GM04504 (cell line): Measurements from ENCODE around the gene RRAS2.
"Not testable (repeated sequence)": the region's sequence is repeated elsewhere in the genome, so short reads cannot be mapped to it uniquely, and the experiment has no call there.

Experiments
- DNase-seq: peaks from one replicate; pipeline ENCODE4 v3.0.0-alpha.2; 2012; ENCODE audit warnings: low read depth

Gene RRAS2

DNA sequence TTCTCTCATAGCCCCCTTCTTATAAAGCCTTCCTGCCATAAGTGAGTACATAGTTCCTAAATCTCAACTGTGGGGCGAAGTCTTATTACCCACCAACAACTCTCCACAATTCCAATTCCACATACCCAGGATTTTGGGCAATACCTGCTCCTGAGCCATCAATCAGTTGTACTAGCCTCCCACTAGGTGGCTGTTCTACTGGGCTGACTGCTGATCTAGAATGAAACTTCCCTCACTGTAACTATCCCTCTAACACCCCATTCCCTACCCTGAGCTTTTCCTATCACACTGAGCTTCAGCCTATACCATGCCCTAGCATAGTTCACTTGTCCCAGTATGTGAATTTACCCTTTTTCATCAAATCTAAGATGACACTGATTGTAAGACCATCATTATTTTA is 52.5 kb downstream of the RRAS2 start:
- no peak for DNase-seq

DNA sequence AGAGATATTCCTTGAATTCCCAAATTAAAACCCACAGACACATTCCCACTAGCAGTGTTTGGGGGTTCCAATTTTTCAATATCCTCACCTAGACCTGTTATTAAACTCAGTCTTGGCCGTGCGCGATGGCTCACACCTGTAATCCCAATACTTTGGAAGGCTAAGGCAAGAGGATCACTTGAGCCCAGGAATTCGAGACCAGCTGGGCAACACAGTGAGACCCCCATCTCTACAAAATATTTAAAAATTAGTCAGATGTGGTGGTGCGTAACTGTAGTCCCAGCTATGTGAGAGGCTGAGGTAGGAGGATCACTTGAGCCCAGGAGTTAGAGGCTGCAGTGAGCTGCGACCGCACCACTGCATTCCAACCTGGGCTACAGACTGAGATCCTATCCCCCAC is 53.3 kb downstream of the RRAS2 start:
- DNase-seq = no peak

DNA sequence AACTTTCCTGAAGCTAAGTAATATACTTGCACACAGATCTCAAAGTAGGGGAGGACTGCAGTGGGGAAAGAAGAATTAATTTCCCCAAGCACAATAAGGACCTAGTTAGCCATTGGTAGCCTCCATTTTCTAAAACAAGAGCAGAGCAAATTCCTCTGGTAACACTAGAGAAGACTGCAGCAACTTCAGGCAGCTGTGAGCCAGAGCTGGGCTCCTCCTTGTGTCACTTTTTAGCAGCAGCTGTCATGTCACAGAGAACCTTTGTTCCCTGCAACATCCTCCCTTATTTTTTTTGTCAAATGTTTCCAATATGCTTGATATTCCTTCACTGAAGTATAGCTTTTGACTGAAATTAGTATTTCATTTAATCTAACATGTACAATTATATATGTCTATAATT is 54.4 kb downstream of the RRAS2 start:
- no peak for DNase-seq

DNA sequence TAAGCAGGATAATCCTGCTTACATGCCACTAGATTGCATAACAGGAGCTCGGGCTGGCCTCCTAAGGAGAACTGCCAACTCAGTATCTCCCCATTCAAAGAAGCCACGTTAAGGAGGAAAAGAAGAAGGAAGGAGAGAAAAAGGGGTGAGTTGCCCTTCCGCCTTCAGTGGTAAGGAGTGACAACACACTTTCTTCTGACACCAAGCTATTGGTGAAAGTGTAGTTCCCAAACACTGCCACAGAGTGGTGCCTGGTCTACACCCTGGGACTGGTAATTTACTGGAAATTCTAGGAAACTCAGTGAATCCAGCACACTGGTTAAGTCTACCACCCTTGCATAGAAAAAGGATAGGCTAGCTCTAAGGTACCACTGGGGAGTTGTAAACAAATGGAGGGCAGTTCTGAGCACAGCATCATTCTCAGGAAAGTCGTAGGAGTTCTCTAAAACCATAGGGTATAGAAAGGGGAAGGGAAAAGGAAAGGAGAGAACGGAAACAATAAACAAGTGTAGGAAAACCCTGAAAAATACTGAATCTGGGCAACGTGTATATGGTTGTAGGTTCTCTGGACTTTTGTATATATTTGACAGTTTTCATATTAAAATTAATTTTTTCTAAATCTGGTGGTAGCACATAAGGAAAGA is 58.2 kb downstream of the RRAS2 start:
- peak; percentile 40 for DNase-seq

DNA sequence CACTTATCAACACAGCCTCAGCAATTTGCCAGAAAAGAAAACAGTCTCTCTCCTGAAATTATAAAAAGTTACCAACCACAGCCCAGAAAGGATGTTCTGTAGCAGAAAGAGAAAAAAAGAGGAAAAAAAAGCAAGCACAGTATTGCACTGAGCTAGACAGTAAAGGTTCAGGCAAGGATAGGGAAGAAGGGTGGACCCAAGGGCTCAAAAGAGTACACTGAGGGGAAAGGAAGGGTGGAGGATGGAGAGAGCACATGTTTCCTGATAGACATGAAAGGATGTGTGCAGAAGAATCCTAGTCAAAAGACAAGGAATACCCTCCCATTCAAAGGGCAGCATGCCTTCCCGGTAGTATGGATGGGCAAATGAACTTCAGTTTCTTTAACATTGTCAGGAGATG is 59.1 kb downstream of the RRAS2 start:
- DNase-seq = no peak

DNA sequence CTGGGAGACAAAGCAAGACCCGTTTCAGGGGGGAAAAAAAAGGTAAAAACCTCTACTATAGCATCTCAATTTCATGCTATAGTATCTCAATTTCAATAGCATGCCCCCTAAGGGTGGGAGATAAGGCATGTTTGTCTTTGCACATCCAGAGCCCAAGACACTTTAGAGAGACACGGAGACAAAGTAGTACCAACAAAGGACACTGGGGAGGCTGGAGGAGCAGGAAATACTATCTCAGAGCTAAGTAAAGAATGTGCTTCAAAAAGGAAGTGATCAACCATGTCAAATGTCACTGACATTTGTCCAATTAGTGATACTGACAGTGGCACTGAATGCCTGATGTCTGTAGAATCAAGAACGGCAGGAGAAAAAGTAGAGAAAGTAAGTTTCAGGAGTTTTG is 68.6 kb downstream of the RRAS2 start:
- DNase-seq = no peak

DNA sequence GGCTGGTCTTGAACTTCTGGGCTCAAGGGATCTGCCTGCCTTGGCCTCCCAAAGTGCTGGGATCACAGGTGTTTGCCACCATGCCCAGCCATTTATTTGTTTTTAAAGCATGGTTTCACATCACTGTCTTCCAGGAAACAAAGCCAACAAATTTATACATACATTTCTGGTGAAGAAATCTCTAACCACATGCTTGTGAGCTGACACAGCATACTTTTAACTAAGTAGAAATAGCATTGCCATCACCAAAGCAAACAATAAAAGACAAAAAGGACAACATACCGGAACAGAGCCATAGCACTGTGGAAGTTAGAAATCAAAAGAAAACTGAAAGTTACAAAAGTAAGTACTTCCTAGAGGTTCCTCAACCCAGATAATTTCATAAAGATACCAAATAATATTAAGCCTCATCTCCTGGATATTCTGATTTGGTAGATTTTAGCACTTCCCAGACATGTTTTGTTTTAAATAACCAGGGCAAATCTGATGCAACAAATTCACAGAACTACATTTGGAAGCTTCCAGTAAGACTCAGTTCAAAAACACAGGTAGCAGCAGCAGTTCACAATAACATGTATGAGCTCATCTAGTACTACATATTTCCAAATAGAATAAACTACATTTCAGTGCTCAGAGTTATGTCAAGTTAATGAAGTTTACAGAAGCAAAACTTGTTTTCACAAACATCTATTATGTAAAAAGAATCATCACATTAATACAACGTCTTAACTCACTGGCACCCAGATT is 70.6 kb downstream of the RRAS2 start:
- peak; percentile 55 for DNase-seq

DNA sequence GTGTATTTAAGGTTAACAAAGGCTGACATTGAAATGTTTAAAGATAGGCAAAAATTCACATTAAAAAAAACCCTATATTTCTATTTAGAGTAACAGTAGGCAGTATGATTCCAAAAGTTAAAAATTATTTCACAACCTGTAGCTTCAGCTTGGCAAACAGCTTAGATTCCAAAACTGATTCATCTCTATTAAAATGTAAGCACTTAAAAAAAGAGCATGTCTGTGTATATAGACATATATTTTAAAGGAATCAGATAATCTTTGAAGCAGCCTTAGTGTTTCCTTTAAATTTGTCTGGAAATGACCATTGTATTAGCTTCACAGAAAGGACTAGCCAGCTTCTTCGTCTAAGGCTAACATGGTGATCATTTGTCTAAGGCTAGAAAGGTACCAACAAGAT is 80.1 kb downstream of the RRAS2 start:
- not testable (repeated sequence) for DNase-seq

DNA sequence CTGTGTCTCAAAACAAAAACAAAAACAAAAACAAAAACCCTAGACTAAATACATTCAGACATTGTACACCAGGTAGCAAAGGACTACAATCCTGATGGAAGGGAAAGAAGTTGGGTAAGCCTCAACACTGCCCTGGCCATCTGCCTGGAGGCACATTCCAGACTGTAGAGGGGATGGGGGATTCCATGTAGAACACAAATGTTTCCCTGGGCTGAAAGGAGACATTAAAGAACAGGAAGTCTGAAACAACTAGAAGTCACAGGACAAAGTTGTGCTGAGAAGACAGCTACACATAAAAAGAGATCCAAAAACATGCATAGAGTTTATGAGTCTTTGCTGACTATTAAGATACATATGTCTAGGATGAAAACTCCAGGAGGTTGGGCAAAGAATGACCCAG is 83.9 kb downstream of the RRAS2 start:
- peak; percentile 17 for DNase-seq

DNA sequence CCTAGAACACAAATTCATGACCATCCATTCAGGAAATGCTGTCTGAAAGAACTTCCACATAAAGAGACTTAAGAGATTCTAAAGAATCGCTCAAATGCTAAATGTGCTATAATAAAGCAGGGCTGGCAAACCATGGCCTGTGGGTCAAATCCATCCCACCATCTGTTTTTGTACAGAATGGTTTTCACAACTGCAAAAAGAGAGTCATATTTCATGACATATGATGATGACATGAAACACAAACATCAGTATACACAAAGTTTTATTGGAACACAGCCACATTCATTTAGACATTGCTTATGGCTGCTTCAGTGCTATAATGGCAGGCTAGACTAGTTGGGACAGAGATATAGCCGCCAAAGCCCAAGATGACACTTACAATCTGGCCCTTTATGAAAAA is 85.1 kb downstream of the RRAS2 start:
- no peak for DNase-seq

DNA sequence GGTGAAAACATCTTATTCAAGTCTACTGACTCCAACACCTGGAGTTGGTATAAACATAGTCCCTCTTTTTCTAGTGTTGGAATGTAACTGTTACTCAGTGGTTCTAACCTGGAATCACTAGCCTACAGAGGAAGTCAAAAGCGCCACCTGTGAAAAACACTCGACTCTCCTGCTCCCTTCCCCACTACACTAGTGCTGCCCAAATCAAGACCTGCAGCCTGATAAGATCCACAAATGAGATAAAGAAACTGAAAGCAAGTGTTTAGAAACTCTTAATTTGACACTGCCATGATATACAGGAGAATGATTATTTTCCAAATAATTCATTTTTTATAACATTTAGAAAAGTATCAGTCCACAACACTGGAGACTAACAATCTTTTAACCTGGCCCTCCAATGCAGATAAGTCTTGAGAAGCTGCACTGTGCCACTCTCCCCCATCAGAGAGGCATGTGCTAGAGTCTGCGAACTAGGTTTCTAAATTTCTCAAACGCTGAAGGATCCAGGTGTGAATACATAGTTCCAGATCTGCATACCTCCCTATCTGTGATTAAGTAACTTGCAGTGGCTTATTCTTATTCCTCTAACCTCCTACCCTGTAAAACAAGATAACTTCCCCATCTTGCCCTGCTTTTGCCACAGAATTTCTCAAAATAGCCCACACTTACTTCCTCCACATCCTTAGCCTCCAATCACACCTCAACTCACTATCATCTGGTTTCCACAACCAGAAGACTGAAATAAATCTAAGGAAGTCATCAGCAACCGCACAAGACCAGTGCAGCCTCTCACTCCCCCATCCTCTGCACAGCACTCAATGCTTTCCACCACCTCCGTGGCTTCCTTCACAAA is 88.1 kb downstream of the RRAS2 start:
- no peak for DNase-seq

DNA sequence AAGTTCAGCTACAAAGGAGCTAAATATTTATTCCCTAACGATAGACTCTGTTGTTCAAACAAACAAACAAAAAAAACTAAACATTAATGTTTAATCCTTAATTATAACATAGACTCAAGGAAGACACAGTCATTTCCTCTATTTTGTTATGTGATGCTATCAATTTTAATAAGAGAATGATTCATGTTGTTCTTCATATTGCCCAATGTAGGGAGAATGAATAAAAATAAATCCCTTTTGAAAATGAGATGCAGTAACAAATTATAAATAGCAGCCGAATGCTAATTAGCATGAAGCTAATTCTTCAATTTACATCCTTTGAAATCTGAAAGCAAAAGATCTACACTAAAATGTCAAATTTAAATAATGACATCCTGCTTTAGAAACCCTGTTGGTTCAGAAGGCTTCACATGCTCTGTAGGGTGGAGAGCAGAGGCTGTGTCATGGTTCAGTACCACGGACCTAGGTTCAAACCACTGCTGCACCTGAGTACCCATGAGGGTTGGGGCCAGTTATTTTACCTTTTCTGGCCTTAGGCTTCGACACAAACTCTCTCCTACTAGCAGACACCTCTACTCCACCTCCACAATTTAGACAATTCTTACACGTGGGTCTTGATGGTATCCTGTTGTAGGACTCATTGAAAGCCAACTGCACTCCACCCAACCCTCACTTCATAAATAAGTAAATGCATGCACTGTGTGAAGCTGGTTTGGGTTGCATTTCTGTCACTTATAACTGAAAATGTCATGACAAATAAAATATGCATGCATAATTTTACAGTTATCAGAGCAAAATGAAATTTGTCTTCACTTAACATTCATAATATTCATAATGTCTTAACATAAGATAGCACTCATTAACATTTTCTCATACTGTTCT is 89.0 kb downstream of the RRAS2 start:
- DNase-seq = no peak

DNA sequence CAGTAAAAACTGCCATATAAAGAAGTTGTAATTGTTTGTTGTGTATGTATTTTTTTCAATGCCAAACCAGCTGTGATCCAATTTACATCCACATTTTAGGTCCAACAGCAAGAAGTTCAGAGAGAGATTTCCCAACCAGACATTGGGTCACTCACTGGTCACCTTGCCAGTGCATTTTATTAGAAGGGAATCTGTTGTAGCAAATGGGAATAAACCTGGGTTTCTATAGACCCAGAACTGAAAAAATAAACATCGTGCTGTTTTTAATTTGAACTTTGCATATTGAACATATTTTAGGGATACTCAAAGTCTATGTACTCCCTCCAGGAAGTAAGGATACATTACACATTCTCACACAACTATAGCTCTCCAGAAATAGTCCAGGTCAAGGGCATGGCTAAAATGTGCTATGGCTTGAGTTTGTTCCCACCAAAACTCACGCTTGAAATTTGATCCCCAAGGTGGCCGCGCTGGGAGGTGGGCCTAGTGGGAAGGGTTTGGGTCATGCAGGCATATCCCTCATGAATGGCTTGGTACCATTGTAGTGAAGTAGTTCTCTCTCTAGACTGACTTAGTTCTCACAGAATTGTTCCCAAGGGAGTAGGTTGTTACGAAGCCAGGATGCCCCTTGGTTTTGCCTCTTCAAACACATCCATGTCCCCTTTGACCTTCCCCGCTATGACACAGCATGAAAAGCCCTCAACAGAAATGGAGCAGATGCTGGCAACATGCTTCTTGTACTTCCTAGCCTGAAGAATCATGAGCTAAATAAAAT is 90.9 kb downstream of the RRAS2 start:
- DNase-seq = no peak

DNA sequence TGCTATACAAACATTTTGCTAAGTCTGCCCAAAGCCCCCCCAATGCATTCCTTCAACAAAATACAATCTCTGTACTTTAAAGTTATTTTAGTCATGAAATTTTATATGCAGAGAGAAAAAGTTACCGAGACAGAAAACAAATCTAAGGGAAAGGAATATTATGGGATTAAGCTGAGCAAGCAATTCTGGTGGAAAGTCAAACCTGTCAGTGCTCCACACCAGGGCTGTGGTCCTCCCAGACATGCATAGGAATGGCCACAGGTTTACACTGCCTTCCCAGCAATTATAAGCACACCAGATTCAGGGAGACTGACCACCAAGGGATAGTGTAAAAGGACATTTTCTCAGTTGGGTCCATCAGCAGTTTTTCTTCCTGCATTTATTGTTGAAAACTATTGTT is 92.4 kb downstream of the RRAS2 start:
- DNase-seq = no peak

DNA sequence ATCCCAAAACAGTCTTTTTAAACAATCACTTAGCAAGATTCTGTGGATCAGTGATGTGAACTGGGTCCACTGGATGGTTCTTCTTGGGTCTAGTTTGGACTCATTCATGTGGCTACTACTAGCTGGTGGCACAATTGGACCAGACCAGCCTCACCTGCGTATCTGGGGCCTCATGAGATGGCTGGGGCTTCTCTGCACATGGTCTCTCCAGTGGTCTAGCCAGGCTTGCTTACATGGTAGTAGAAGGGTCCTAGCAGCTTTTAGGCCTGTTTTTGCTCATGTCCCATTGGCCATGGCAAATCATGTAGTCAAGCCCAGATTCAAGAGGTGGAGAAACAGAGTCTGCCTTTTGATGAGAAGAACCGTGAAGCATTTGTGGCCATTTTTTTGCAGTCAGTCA is 94.0 kb downstream of the RRAS2 start:
- DNase-seq = no peak

DNA sequence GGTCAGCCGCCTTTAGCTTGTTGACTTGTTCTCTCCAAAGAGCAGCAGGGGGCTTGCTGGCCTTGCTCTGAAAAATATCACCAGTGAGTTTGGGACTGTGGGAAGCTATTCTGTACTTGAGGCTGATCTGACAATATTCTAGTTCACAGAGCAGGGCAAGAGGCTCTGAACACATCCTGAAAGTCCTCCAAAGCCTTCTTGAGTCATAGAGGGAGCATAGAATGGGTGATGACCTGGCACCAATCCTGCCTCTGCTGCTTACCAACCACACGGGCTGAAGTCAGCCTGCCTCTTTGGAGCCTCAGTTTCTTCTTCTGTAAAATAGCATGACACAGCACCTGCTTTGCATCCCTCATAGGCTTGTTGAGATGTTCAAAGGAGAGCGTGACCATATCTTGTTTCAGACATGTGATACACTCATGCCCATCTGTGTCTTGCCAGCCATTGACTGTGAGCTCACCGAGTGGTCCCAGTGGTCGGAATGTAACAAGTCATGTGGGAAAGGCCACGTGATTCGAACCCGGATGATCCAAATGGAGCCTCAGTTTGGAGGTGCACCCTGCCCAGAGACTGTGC is 96.6 kb downstream of the RRAS2 start:
- DNase-seq = no peak

DNA sequence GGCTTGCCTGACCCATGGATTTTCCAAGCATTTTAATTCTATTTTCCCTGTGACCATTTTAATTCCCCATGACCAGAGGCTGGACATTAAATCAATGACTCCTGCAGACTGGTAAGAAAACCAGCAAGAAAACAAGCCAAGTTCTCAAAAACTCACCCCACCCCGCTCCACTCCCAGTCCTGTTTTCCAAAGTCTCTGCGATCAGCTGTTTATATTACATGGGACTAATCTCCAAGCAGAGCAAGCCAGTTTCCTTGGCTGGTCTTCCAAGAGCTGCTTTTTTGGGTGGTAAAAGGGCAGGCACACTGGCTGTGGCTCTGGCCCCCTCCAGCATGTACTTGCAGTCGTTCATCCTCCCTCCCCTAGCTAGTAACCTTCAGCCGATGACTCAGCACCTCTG is 97.9 kb downstream of the RRAS2 start:
- DNase-seq = no peak

DNA sequence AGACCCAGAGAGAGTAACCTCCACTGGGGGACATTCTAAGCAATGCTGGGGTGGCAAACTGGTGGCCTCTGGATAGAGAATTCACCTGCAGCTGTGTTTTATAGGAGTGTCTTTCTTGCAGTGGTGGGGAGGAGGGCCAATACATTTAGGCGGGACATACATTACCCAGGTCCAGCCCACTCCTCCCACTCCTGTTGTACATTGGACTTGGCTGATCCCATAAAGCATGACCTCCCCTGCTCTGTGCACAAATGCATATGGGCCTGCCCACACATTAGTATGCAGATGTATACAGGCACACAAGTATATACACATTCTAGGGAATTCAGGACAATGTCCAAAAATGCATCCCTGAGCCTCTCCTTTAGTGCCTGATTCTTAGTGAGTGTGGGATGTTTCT is 99.1 kb downstream of the RRAS2 start:
- no peak for DNase-seq

DNA sequence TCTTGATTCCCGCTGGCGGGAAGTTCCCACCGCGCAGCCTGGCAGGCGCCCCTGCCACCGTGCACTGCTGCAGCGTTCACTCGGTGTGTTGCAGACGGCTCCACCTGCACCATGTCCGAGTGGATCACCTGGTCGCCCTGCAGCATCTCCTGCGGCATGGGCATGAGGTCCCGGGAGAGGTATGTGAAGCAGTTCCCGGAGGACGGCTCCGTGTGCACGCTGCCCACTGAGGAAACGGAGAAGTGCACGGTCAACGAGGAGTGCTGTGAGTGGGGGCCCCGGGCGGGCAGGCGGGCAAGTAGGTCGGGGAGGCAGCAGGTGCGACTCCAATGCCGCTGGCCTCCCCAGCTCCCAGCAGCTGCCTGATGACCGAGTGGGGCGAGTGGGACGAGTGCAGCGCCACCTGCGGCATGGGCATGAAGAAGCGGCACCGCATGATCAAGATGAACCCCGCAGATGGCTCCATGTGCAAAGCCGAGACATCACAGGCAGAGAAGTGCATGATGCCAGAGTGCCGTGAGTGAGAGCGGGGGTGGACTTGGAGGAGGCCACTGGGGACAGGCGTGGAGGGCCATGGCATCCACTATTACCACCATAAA is 99.7 kb downstream of the RRAS2 start:
- DNase-seq = no peak

DNA sequence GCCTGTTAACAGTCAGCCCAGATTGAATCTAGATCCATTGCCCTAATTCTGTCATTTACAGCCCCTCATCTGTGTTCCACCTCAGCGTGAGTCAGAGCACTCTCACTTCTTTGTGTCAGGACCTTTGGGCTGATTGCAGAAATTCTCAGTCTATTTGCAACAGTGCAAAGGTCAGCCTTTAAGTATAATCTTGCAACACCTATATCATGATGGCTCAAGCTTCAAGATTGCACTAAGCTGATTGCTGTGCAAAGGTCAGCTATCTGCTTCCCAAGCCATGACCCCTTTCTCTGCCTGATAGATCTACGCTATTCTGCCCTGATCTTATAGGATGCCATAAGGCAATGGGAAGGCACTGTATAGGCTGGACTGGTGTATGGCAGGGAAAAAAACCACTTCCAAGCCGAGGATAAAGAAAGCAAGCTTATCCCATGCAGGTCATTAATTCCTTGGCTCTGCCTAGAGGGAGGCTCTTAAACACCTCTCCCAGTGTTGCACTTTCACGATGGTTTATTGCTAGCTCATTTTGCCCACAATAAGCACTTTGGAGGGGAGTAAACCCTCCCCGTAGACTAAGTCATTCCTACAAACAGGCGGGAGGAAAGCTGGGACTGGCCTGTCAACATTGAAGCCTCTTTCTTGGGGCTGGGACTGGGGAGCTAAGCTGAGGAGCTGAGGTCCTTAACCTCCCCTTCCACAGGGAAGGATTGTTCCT is 100.6 kb downstream of the RRAS2 start:
- DNase-seq = no peak
